ENCODE data around the gene CDK18.

DNA sequence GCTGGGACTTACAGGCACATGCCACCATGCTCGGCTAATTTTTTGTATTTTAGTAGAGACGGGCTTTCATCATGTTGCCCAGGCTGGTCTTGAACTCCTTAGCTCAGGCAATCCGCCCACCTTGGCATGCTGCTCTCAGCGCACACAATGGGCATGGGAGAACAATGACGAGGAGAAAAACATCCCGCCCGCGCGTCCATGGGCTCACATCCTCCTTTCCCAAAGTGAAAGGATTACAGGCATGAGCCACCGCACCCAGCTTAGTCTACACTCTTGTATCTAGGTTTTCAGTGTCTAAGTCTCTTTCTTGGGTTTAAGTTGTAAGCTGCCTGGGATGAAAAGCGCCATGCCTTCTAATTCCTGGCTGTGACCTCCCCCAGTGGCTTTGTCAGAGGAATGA is 37.9 kb downstream of the CDK18 start:
- TF ChIP-seq YY1 (IDR thresholded peaks at IDR 0.05; ENCODE audit: low read depth), result no peak
- TF ChIP-seq TAF1 (IDR thresholded peaks at IDR 0.05; ENCODE audit: low read depth), result no peak
- TF ChIP-seq, protein P1, sequence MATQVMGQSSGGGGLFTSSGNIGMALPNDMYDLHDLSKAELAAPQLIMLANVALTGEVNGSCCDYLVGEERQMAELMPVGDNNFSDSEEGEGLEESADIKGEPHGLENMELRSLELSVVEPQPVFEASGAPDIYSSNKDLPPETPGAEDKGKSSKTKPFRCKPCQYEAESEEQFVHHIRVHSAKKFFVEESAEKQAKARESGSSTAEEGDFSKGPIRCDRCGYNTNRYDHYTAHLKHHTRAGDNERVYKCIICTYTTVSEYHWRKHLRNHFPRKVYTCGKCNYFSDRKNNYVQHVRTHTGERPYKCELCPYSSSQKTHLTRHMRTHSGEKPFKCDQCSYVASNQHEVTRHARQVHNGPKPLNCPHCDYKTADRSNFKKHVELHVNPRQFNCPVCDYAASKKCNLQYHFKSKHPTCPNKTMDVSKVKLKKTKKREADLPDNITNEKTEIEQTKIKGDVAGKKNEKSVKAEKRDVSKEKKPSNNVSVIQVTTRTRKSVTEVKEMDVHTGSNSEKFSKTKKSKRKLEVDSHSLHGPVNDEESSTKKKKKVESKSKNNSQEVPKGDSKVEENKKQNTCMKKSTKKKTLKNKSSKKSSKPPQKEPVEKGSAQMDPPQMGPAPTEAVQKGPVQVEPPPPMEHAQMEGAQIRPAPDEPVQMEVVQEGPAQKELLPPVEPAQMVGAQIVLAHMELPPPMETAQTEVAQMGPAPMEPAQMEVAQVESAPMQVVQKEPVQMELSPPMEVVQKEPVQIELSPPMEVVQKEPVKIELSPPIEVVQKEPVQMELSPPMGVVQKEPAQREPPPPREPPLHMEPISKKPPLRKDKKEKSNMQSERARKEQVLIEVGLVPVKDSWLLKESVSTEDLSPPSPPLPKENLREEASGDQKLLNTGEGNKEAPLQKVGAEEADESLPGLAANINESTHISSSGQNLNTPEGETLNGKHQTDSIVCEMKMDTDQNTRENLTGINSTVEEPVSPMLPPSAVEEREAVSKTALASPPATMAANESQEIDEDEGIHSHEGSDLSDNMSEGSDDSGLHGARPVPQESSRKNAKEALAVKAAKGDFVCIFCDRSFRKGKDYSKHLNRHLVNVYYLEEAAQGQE (IDR thresholded peaks at IDR 0.05; ENCODE audit: low read depth), result no peak
- TF ChIP-seq EGR1 (IDR thresholded peaks at IDR 0.05), result no peak
- TF ChIP-seq CREB1 (IDR thresholded peaks at IDR 0.05; ENCODE audit: low read depth), result no peak
- TF ChIP-seq, protein P2, sequence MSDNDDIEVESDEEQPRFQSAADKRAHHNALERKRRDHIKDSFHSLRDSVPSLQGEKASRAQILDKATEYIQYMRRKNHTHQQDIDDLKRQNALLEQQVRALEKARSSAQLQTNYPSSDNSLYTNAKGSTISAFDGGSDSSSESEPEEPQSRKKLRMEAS (IDR thresholded peaks at IDR 0.05), result no peak
- no peak for TF ChIP-seq TCF12 (IDR thresholded peaks at IDR 0.05; ENCODE audit: low read depth)
- no peak for TF ChIP-seq CEBPB (IDR thresholded peaks at IDR 0.05)
- TF ChIP-seq EP300 (IDR thresholded peaks at IDR 0.05; ENCODE audit: borderline replicate concordance), result no peak
